H1 (cell line): ENCODE data around the gene SNRPB.

Source experiments
- BRCA1 ChIP-seq: IDR thresholded peaks from 2 replicates; pipeline ENCODE4 v1.6.1; 2012; ENCODE audit warnings: low read depth, low read length, improper control_type of control experiment
- CTCF ChIP-seq, 3 experiments: IDR thresholded peaks; 1 replicate in 2 of 3; 2 replicates in 1 of 3; pipeline versions ENCODE4 v1.5.1 to v1.6.1; 2011; ENCODE audit warnings: low read length in 3 of 3, mild to moderate bottlenecking in 3 of 3, inconsistent platforms in 2 of 3, low read depth in 1 of 3, moderate library complexity in 1 of 3; ENCODE audit not compliant: insufficient read depth in 1 of 3; ENCODE audit errors: control extremely low read depth in 1 of 3
- GABPA ChIP-seq: IDR thresholded peaks from 2 replicates; pipeline ENCODE4 v1.6.1; 2011; ENCODE audit warnings: mild to moderate bottlenecking, low read length, moderate library complexity, borderline replicate concordance; ENCODE audit not compliant: insufficient read depth
- POLR2A ChIP-seq, 2 experiments: IDR thresholded peaks; 1 replicate in 1 of 2; 2 replicates in 1 of 2; pipeline ENCODE4 v1.6.1; 2011; ENCODE audit warnings: low read depth in 2 of 2, low read length in 2 of 2, mild to moderate bottlenecking in 2 of 2; ENCODE audit errors: control extremely low read depth in 1 of 2
- RAD21 ChIP-seq, 2 experiments: IDR thresholded peaks in 1 of 2; conservative IDR thresholded peaks in 1 of 2; 2 replicates each; pipeline ENCODE4 v1.6.1; 2011; ENCODE audit warnings: low read depth in 2 of 2, low read length in 2 of 2, improper control_type of control experiment in 1 of 2, inconsistent platforms in 1 of 2, mild to moderate bottlenecking in 1 of 2, moderate library complexity in 1 of 2
- RFX5 ChIP-seq: IDR thresholded peaks from 2 replicates; pipeline ENCODE4 v1.6.1; 2011; ENCODE audit warnings: low read depth, low read length, improper control_type of control experiment, borderline replicate concordance
- SIN3A ChIP-seq, 2 experiments: IDR thresholded peaks in 1 of 2; conservative IDR thresholded peaks in 1 of 2; 2 replicates each; pipeline ENCODE4 v1.6.1; 2011 to 2012; ENCODE audit warnings: low read length in 2 of 2, improper control_type of control experiment in 1 of 2, low read depth in 1 of 2, mild to moderate bottlenecking in 1 of 2
- YY1 ChIP-seq: IDR thresholded peaks from 2 replicates; pipeline ENCODE4 v1.6.1; 2011; ENCODE audit warnings: low read depth, mild to moderate bottlenecking, low read length

DNA sequence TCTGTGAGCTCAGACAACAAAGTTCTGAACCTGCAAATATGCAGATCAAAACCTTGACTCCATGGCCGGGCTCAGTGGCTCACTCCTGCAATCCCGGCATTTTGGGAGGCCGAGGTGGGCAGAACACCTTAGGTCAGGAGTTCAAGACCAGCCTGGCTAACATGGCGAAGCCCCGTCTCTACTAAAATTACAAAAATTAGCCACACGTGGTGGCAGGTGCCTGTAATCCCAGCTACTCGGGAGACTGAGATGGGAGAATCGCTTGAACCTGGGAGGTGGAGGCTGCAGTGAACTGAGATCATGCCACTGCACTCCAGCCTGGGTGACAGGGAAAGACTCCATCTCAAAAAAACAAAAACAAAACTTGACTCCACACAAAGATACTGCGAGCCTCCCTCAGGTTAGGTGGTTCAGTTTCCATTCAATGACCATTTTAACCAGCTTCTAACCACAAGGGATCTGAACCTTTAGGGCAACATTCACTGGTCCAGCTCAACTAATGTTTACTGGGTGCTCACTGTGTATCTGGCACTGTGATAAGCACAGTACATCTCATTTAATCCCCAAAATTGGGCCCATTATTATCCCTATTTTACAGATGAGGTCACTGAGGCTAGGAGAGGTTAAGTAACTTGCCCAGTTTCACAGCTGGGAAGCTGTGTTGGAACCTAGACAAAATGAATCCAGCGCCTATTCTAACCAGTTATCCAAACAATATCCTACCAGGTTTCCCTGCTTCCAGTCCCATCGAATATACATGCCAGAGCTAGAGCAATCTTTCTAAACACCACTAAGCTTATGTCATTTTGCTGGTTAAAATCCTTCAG is 1.8 kb downstream of the SNRPB start:
- TF ChIP-seq BRCA1 (no peak), RAD21 (IDR thresholded peaks at IDR 0.05 in 1 of 2, conservative IDR thresholded peaks at IDR 0.05 in 1 of 2; ENCODE audit: low read depth in 2 of 2, low read length in 2 of 2) (no peak), CTCF (IDR thresholded peaks at IDR 0.05; ENCODE audit: control extremely low read depth in 1 of 3, insufficient read depth in 1 of 3, low read depth in 1 of 3, low read length in 3 of 3) (no peak), POLR2A (IDR thresholded peaks at IDR 0.05; ENCODE audit: control extremely low read depth in 1 of 2, low read depth in 2 of 2, low read length in 2 of 2) (no peak), YY1 (no peak), SIN3A (conservative IDR thresholded peaks at IDR 0.05 in 1 of 2, IDR thresholded peaks at IDR 0.05 in 1 of 2; ENCODE audit: low read depth in 1 of 2, low read length in 2 of 2) (no peak), GABPA (no peak), RFX5 (no peak)
